H7 (cell line): ENCODE measurements around the gene GPR84. TPM values are rescaled to one million over a fixed set of nuclear protein-coding genes. Genes with fewer than 3 reads are reported as not detected.

Experiments used
- DNase-seq: peaks from one replicate; pipeline ENCODE4 v3.0.0; 2012
- H3K27me3 ChIP-seq: 2 replicates; pipeline ENCODE4 v1.6.0; 2011; ENCODE audit warnings: mild to moderate bottlenecking, low read length; ENCODE audit not compliant: control insufficient read depth, insufficient read depth
- H3K36me3 ChIP-seq: replicated peaks from 2 replicates; pipeline ENCODE4 v1.5.1; 2011; ENCODE audit warnings: low read length; ENCODE audit not compliant: control insufficient read depth, insufficient read depth
- H3K4me3 ChIP-seq: 2 replicates; pipeline ENCODE4 v1.5.1; 2011; ENCODE audit warnings: low read depth, mild to moderate bottlenecking, control low read depth, low read length, moderate library complexity; ENCODE audit not compliant: insufficient read depth
- total RNA-seq: library from RNA; depleted of rRNA; stranded (reverse); fragments of >200 nt; shearing (Covaris generic); gene quantifications from 2 replicates; pipeline ENCODE4 v1.2.3, GENCODE V29; 2014; rRNA removed

GPR84 gene
- total RNA-seq, 1 experiment from 2014 or later = not detected

DNA sequence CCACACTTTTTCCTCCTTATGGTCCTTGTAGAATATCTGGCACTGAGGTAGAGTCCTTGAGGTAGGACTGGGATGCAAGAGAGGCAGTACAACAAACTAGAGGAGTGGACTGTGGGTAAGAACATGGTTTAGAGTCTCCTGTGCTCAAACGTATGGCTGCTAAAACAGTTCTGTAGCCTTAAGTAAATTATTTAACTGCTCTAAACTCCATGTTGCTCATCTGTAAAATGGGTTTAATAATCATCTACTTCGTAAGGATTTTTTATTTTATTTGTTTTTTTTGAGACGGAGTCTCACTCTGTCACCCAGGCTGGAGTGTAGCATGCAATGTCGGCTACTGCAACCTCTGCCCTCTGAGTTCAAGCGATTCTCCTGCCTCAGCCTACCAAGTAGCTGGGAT lies 42.9 kb downstream of the GPR84 start:
- DNase-seq = no peak
- Histone ChIP-seq H3K36me3 (no peaks in the 10 kb centered on the region), H3K4me3 (no peak overlapping the region), H3K27me3 (no peaks in the 10 kb centered on the region)

Other genes with a start within 250 kb of the GPR84 start
- 33.8 and 40.2 TPM in 2 replicates for gene SMUG1, start 175.5 kb downstream of the GPR84 start, total RNA-seq
- gene CBX5, start 84.4 kb downstream of the GPR84 start, total RNA-seq = 51.2 and 62.2 TPM in 2 replicates
- 907 and 952 TPM in 2 replicates for gene HNRNPA1, start 83.8 kb downstream of the GPR84 start, total RNA-seq
- gene NFE2, start 63.5 kb downstream of the GPR84 start, total RNA-seq = 2.2 and 2.9 TPM in 2 replicates
- 117 and 121 TPM in 2 replicates for gene COPZ1, start 39.4 kb downstream of the GPR84 start, total RNA-seq
- gene ZNF385A, start 20.2 kb upstream of the GPR84 start, total RNA-seq = 2.7 and 3.5 TPM in 2 replicates
- gene ITGA5, start 54.8 kb upstream of the GPR84 start, total RNA-seq = 38.4 and 50.6 TPM in 2 replicates
- 1.0 TPM in 1 of 2 replicates, not detected in the other for gene GTSF1, start 109.1 kb upstream of the GPR84 start, total RNA-seq
- gene NCKAP1L, start 133.3 kb upstream of the GPR84 start, total RNA-seq = not detected in 2 replicates
- 5.0 and 7.7 TPM in 2 replicates for gene PDE1B, start 185.1 kb upstream of the GPR84 start, total RNA-seq
- 23.8 and 24.3 TPM in 2 replicates for gene PPP1R1A, start 224.2 kb upstream of the GPR84 start, total RNA-seq